Trophoblast cell (in vitro differentiated cells and primary cell): Measurements from ENCODE around the gene USB1.
"Not testable (repeated sequence)": the region's sequence is repeated elsewhere in the genome, so short reads cannot be mapped to it uniquely, and the experiment has no call there.

Source experiments
- DNase-seq, 2 donors: peaks; one replicate each; pipeline ENCODE4 v3.0.0-alpha.2; 2016
- H2AFZ ChIP-seq: 2 replicates; pipeline ENCODE4 v1.6.1; 2013; ENCODE audit warnings: low read length, moderate library complexity, mild to moderate bottlenecking; ENCODE audit not compliant: insufficient read depth, poor library complexity
- H2AK5ac ChIP-seq: 2 replicates; pipeline ENCODE4 v1.6.1; 2013; ENCODE audit warnings: mild to moderate bottlenecking, low read length
- H2BK120ac ChIP-seq: 2 replicates; pipeline ENCODE4 v1.6.1; 2013; ENCODE audit warnings: low read length, mild to moderate bottlenecking, moderate library complexity; ENCODE audit not compliant: insufficient read depth, poor library complexity
- H2BK12ac ChIP-seq: 2 replicates; pipeline ENCODE4 v1.6.1; 2013; ENCODE audit warnings: mild to moderate bottlenecking, low read length, moderate library complexity
- H2BK5ac ChIP-seq: 2 replicates; pipeline ENCODE4 v1.6.1; 2013; ENCODE audit warnings: low read length, low read depth, moderate library complexity, mild to moderate bottlenecking; ENCODE audit not compliant: poor library complexity
- H3K14ac ChIP-seq: 2 replicates; pipeline ENCODE4 v1.6.1; 2013; ENCODE audit warnings: mild to moderate bottlenecking, low read length
- H3K18ac ChIP-seq: 2 replicates; pipeline ENCODE4 v1.6.1; 2013; ENCODE audit warnings: mild to moderate bottlenecking, low read length
- H3K23ac ChIP-seq: 2 replicates; pipeline ENCODE4 v1.6.1; 2013; ENCODE audit warnings: low read length
- H3K27ac ChIP-seq: 2 replicates; pipeline ENCODE4 v1.5.1; 2013; ENCODE audit warnings: low read depth, mild to moderate bottlenecking, inconsistent platforms, low read length, moderate library complexity
- H3K27me3 ChIP-seq: 2 replicates; pipeline ENCODE4 v1.6.1; 2013; ENCODE audit warnings: inconsistent platforms, mild to moderate bottlenecking, low read length, moderate library complexity; ENCODE audit not compliant: insufficient read depth
- H3K36me3 ChIP-seq, 2 experiments: 1 replicate in 1 of 2; 2 replicates in 1 of 2; pipeline ENCODE4 v1.6.1; 2013; ENCODE audit warnings: low read length in 2 of 2, mild to moderate bottlenecking in 2 of 2, moderate library complexity in 1 of 2; ENCODE audit not compliant: insufficient read depth in 2 of 2, control insufficient read depth in 1 of 2
- H3K4ac ChIP-seq: 2 replicates; pipeline ENCODE4 v1.6.1; 2013; ENCODE audit warnings: low read depth, mild to moderate bottlenecking, low read length, moderate library complexity
- H3K4me1 ChIP-seq, 2 experiments: 1 replicate in 1 of 2; 2 replicates in 1 of 2; pipeline ENCODE4 v1.6.1; 2013; ENCODE audit warnings: low read length in 2 of 2, mild to moderate bottlenecking in 2 of 2, moderate library complexity in 1 of 2; ENCODE audit not compliant: insufficient read depth in 2 of 2, control insufficient read depth in 1 of 2
- H3K4me2 ChIP-seq: 2 replicates; pipeline ENCODE4 v1.6.1; 2013; ENCODE audit warnings: inconsistent platforms, mild to moderate bottlenecking, low read length, moderate library complexity
- H3K4me3 ChIP-seq: 2 replicates; pipeline ENCODE4 v1.5.1; 2013; ENCODE audit warnings: mild to moderate bottlenecking, low read depth, low read length, inconsistent platforms
- H3K79me1 ChIP-seq: one replicate; pipeline ENCODE4 v1.6.1; 2013; ENCODE audit warnings: low read length
- H3K79me2 ChIP-seq: 2 replicates; pipeline ENCODE4 v1.6.1; 2013; ENCODE audit warnings: low read length, mild to moderate bottlenecking; ENCODE audit not compliant: control insufficient read depth, insufficient read depth, poor library complexity
- H3K9ac ChIP-seq: 2 replicates; pipeline ENCODE4 v1.6.1; 2013; ENCODE audit warnings: mild to moderate bottlenecking, low read length
- H3K9me3 ChIP-seq: 2 replicates; pipeline ENCODE4 v1.6.1; 2013; ENCODE audit warnings: low read depth, mild to moderate bottlenecking, control low read depth, inconsistent platforms, low read length; ENCODE audit not compliant: insufficient read depth
- H4K12ac ChIP-seq: 2 replicates; pipeline ENCODE4 v1.6.1; 2013; ENCODE audit warnings: low read depth, mild to moderate bottlenecking, low read length, moderate library complexity
- H4K8ac ChIP-seq: 2 replicates; pipeline ENCODE4 v1.6.1; 2013; ENCODE audit warnings: low read depth, mild to moderate bottlenecking, low read length, moderate library complexity
- H4K91ac ChIP-seq: one replicate; pipeline ENCODE4 v1.6.1; 2013; ENCODE audit warnings: low read depth, mild to moderate bottlenecking, low read length, moderate library complexity
- WGBS: extraction: QIAGEN DNeasy Blood & Tissue Kit; methylation state at CpG from one replicate; pipeline ENCODE4 v1.1.7; 2013; ENCODE audit warnings: missing lambda C conversion rate; ENCODE audit not compliant: insufficient read length, insufficient coverage; ENCODE audit errors: extremely low coverage; 5-methylcytosine and 5-hydroxymethylcytosine counted together

Gene USB1

DNA sequence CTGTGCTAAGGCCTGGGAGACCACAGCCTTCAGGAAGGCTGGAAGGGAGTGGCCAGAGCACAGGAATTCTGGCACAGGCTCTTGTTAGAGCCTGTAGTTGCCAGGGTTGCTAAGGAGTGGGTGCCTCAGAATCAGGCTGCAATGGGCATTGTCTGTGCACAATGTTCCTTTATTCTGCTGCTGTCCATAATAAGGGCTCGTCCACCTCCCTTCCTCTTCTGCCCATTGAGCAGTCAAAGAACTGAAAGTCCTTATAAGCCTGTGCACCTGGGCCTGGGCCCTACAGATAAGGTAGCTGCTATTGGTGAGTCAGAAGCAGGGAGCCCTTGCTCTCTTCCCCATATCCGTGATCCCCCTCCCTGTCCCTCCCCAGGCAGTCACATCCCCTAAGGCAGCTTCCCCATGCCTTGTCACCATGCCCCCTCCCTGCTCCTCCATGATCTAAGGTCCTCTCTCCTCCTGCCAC is 24.8 kb upstream of the USB1 start:
- no CpG with 5 or more reads among the region's 2 CpGs for WGBS
- Histone ChIP-seq H4K8ac (no peak overlapping the region), H3K27me3 (no peaks in the 10 kb centered on the region), H3K18ac (no peak overlapping the region), H3K4me2 (no peak overlapping the region), H3K36me3 (no peaks in the 10 kb centered on the region), H4K91ac (no peak overlapping the region), H3K4me3 (no peak overlapping the region), H3K27ac (no peak overlapping the region), H3K14ac (no peak overlapping the region), H3K9me3 (peaks cover 1% of the 10 kb centered on the region), H2AFZ (no peak overlapping the region), H4K12ac (no peak overlapping the region), H2AK5ac (no peak overlapping the region), H2BK12ac (no peak overlapping the region), H3K79me2 (no peaks in the 10 kb centered on the region), H3K79me1 (no peaks in the 10 kb centered on the region), H2BK5ac (no peak overlapping the region), H2BK120ac (no peak overlapping the region), H3K9ac (no peak overlapping the region), H3K4me1 (no peaks in the 10 kb centered on the region), H3K4ac (no peak overlapping the region), H3K23ac (no peak overlapping the region)
- no peak for DNase-seq

DNA sequence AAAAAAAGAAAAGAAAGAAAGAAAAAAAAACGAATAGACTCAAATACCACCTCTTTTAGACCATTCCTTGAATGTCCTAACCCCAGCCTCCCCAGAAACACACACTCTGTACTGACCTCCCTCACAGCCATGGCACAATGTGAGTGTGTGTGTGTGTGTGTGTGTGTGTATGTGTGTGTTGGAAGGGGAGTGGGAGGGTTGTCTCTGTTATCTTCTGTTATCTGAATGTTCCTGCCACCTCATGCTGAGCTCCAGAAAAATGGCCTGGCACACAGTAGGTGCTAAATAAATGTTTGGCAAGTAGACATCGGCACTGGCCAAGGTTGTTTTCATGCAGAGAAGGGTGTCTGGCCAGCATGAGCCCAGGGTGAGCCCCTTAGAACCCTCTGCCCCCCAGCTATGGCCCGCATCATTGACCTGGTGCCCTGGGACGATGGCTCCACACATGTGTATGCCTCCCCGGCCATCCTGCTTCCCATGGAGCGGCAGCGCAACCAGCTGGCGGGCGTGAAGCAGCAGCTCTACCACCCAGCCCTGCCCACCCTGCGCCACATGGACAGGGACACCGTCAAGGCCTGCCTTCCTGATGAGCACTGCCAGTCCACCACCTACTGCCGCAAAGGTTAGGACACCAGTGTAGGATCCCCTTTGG is 23.7 kb upstream of the USB1 start:
- no peaks in the 10 kb centered on the region for H3K79me1 ChIP-seq
- no peaks in the 10 kb centered on the region for H3K27me3 ChIP-seq
- H2AK5ac ChIP-seq: no peak overlapping the region
- no peak overlapping the region for H3K9ac ChIP-seq
- no peaks in the 10 kb centered on the region for H3K4me1 ChIP-seq
- no peak overlapping the region for H3K18ac ChIP-seq
- no peak overlapping the region for H4K12ac ChIP-seq
- no peak overlapping the region for H3K4ac ChIP-seq
- no peak overlapping the region for H3K4me2 ChIP-seq
- H3K9me3 ChIP-seq: peaks cover 1% of the 10 kb centered on the region
- H2AFZ ChIP-seq: no peak overlapping the region
- no peaks in the 10 kb centered on the region for H3K36me3 ChIP-seq
- peak overlapping the region; percentile 40 for H3K4me3 ChIP-seq
- no peak for DNase-seq
- H2BK12ac ChIP-seq: no peak overlapping the region
- no peak overlapping the region for H2BK5ac ChIP-seq
- no peak overlapping the region for H2BK120ac ChIP-seq
- H3K79me2 ChIP-seq: no peaks in the 10 kb centered on the region
- H3K27ac ChIP-seq: no peak overlapping the region
- no peak overlapping the region for H4K91ac ChIP-seq
- no peak overlapping the region for H4K8ac ChIP-seq
- no peak overlapping the region for H3K14ac ChIP-seq
- H3K23ac ChIP-seq: no peak overlapping the region
- no CpG with 5 or more reads among the region's 12 CpGs for WGBS

DNA sequence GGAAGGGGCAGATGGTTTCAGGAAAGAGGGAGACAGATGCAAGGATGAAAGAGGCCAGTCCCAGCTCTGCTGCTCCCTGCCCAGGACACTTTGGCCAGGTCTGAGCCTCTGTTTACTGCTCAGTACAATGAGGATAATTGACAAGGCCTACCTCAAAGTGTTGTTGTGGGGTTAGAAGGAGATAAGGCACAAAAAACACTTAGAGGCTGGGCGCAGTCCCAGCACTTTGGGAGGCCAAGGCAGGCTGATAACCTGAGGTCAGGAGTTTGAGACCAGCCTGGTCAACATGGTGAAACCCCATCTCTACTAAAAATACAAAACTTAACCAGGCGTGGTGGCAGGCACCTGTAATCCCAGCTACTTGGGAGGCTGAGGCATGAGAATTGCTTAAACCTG is 23.1 kb upstream of the USB1 start:
- not testable (repeated sequence) for H4K91ac ChIP-seq, H2AFZ ChIP-seq, H3K9me3 ChIP-seq, H2BK5ac ChIP-seq, H4K12ac ChIP-seq, H4K8ac ChIP-seq, DNase-seq, H3K27me3 ChIP-seq, H3K79me2 ChIP-seq, H3K23ac ChIP-seq, H3K18ac ChIP-seq, H2BK120ac ChIP-seq, H3K27ac ChIP-seq, H3K79me1 ChIP-seq, H3K4ac ChIP-seq, H3K4me1 ChIP-seq, H3K14ac ChIP-seq, H3K9ac ChIP-seq, H2AK5ac ChIP-seq, H2BK12ac ChIP-seq, H3K36me3 ChIP-seq, H3K4me2 ChIP-seq
- H3K4me3 ChIP-seq: peak overlapping the region; percentile 40
- no CpG with 5 or more reads among the region's 2 CpGs for WGBS

DNA sequence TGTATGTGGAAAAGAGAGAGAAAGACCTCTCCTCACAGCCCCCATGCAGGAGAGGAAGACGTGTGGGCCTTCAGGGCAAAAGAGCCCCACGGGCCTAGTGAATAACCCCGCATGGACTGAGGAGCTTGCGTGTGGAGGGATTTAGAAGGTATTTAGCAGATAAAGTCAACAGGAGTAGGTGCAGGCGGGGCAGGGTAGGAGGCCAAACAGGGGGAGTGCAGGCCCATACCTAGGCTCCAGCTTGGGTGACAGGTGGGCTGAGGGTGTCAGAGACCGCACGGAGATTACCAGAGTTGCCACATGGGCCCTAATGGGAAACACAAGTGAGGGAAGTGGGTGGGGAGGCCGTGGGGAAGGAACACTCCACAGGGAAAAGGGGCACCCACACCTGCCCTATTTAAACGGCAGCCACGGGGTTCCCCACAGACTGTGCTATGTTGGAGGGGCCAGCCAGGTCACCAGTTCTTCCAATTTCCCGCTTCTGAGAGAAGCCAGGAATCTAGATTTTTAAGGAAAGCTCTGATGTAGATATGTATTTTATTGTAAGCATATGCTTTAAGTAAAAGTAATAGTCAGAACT is 22.1 kb upstream of the USB1 start:
- Histone ChIP-seq H2BK12ac (no peak overlapping the region), H2AFZ (no peak overlapping the region), H3K79me1 (no peaks in the 10 kb centered on the region), H3K4me2 (no peak overlapping the region), H2AK5ac (no peak overlapping the region), H3K36me3 (no peaks in the 10 kb centered on the region), H3K9ac (no peak overlapping the region), H3K9me3 (peaks cover 1% of the 10 kb centered on the region), H3K4me1 (no peaks in the 10 kb centered on the region), H3K27ac (no peak overlapping the region), H3K4me3 (no peak overlapping the region), H3K23ac (no peak overlapping the region), H3K4ac (no peak overlapping the region), H4K12ac (no peak overlapping the region), H3K79me2 (no peaks in the 10 kb centered on the region), H3K14ac (no peak overlapping the region), H3K27me3 (peaks cover under 1% of the 10 kb centered on the region), H2BK5ac (no peak overlapping the region), H4K8ac (no peak overlapping the region), H3K18ac (no peak overlapping the region), H2BK120ac (no peak overlapping the region), H4K91ac (no peak overlapping the region)
- no peak for DNase-seq
- no CpG with 5 or more reads among the region's 11 CpGs for WGBS
